CD14-positive monocyte (primary cell): ENCODE data around the gene ACTRT2. TPM values are rescaled to one million over a fixed set of nuclear protein-coding genes. Genes with fewer than 3 reads are reported as not detected.

Experiments used
- DNase-seq, 3 donors: peaks; one replicate each; pipeline ENCODE4 v3.0.0-alpha.2; 2011 to 2022
- H2AFZ ChIP-seq: 2 replicates; pipeline ENCODE4 v1.6.0; 2012; ENCODE audit warnings: mild to moderate bottlenecking, low read depth, low read length, inconsistent platforms; ENCODE audit not compliant: insufficient read depth, poor library complexity, severe bottlenecking
- H3K27ac ChIP-seq, 2 donors: 1 replicate in 1 of 2; 2 replicates in 1 of 2; pipeline ENCODE4 v1.5.1; 2012 to 2013; ENCODE audit warnings: low read length in 2 of 2, control low read depth in 1 of 2, inconsistent platforms in 1 of 2, low read depth in 1 of 2, mild to moderate bottlenecking in 1 of 2
- H3K27me3 ChIP-seq, 2 donors: one replicate each; pipeline versions ENCODE4 v1.6.0 to v1.6.1; 2011 to 2013; ENCODE audit warnings: low read length in 2 of 2; ENCODE audit not compliant: control insufficient read depth in 2 of 2, insufficient read depth in 2 of 2
- H3K36me3 ChIP-seq, 2 donors: replicated peaks in 1 of 2; 1 replicate in 1 of 2; 2 replicates in 1 of 2; pipeline versions ENCODE4 v1.5.1 to v1.6.1; 2012 to 2013; ENCODE audit warnings: low read length in 2 of 2, control low read depth in 1 of 2, inconsistent platforms in 1 of 2, mild to moderate bottlenecking in 1 of 2; ENCODE audit not compliant: insufficient read depth in 2 of 2, control insufficient read depth in 1 of 2
- H3K4me1 ChIP-seq, 2 donors: 1 replicate in 1 of 2; 2 replicates in 1 of 2; pipeline versions ENCODE4 v1.5.1 to v1.6.1; 2012 to 2013; ENCODE audit warnings: low read length in 2 of 2, control low read depth in 1 of 2, inconsistent platforms in 1 of 2, mild to moderate bottlenecking in 1 of 2, moderate library complexity in 1 of 2; ENCODE audit not compliant: insufficient read depth in 2 of 2, control insufficient read depth in 1 of 2
- H3K4me2 ChIP-seq: replicated peaks from 2 replicates; pipeline ENCODE3; 2012; ENCODE audit warnings: low read length, moderate library complexity, mild to moderate bottlenecking; ENCODE audit not compliant: poor library complexity, severe bottlenecking; ENCODE audit errors: extremely low read depth
- H3K4me3 ChIP-seq, 3 experiments: fragments of 200-600 bp in 1 of 3; sonication (generic) in 1 of 3; replicated peaks in 1 of 3; 1 replicate in 2 of 3; 2 replicates in 1 of 3; pipeline ENCODE4 v1.5.1; 2011 to 2013; ENCODE audit warnings: low read length in 3 of 3, mild to moderate bottlenecking in 3 of 3, control low read depth in 2 of 3, low read depth in 2 of 3, inconsistent platforms in 1 of 3, moderate library complexity in 1 of 3
- H3K79me2 ChIP-seq: 2 replicates; pipeline ENCODE4 v1.6.0; 2012; ENCODE audit warnings: mild to moderate bottlenecking, control low read depth, inconsistent platforms, low read length, moderate library complexity; ENCODE audit not compliant: insufficient read depth
- H3K9ac ChIP-seq: 2 replicates; pipeline ENCODE4 v1.6.0; 2017; ENCODE audit warnings: low read length, mild to moderate bottlenecking; ENCODE audit not compliant: insufficient read depth, poor library complexity, severe bottlenecking
- H3K9me3 ChIP-seq, 2 donors: replicated peaks in 1 of 2; 1 replicate in 1 of 2; 2 replicates in 1 of 2; pipeline versions ENCODE4 v1.5.1 to v1.6.1; 2012 to 2013; ENCODE audit warnings: low read length in 2 of 2, control low read depth in 1 of 2; ENCODE audit not compliant: control insufficient read depth in 1 of 2, insufficient read depth in 1 of 2
- H4K20me1 ChIP-seq: 2 replicates; pipeline ENCODE4 v1.6.0; 2012; ENCODE audit warnings: mild to moderate bottlenecking, low read length, control low read depth, moderate library complexity; ENCODE audit not compliant: insufficient read depth
- H3K27ac Mint-ChIP-seq, 7 donors: one replicate each; pipeline ENCODE4 v1.8.0; 2020; ENCODE audit warnings: mild to moderate bottlenecking in 7 of 7, mixed read lengths in 7 of 7, moderate library complexity in 6 of 7, inconsistent platforms in 2 of 7
- H3K27me3 Mint-ChIP-seq, 3 donors: one replicate each; pipeline ENCODE4 v1.8.0; 2021 to 2022; ENCODE audit warnings: low read depth in 3 of 3, mild to moderate bottlenecking in 3 of 3, mixed read lengths in 3 of 3, moderate library complexity in 3 of 3, inconsistent platforms in 1 of 3
- H3K36me3 Mint-ChIP-seq, 2 donors: one replicate each; pipeline ENCODE4 v1.8.0; 2020; ENCODE audit warnings: mixed read lengths in 2 of 2, inconsistent platforms in 1 of 2, mild to moderate bottlenecking in 1 of 2
- H3K4me1 Mint-ChIP-seq: one replicate; pipeline ENCODE4 v1.8.0; 2020; ENCODE audit warnings: mild to moderate bottlenecking, mixed read lengths
- H3K4me3 Mint-ChIP-seq, 2 donors: one replicate each; pipeline ENCODE4 v1.8.0; 2020; ENCODE audit warnings: mild to moderate bottlenecking in 2 of 2, mixed read lengths in 2 of 2, moderate library complexity in 1 of 2
- H3K9me3 Mint-ChIP-seq, 7 donors: one replicate each; pipeline ENCODE4 v1.8.0; 2020 to 2022; ENCODE audit warnings: mixed read lengths in 7 of 7, mild to moderate bottlenecking in 6 of 7, moderate library complexity in 6 of 7, inconsistent platforms in 2 of 7
- WGBS: methylation state at CpG from one replicate; pipeline ENCODE4 v1.1.5; 2013; ENCODE audit warnings: missing lambda C conversion rate; ENCODE audit not compliant: insufficient coverage; 5-methylcytosine and 5-hydroxymethylcytosine counted together
- intact Hi-C, 2 donors: fragments of 100-400 bp; cut with micrococcal nuclease; formaldehyde crosslinking; loops; one replicate each; pipeline versions ENCODE4 v1.15.0 to v1.15.1; 2023
- polyA plus RNA-seq, 3 donors: library from polyadenylated mRNA; depleted of rRNA in 1 of 3; unstranded in 2 of 3; stranded (reverse) in 1 of 3; fragments of 300-500 nt in 2 of 3; fragments of >200 nt in 1 of 3; fragmentation: Illumina TruSeq in 2 of 3; gene quantifications; 1 replicate in 2 of 3; 2 replicates in 1 of 3; pipeline ENCODE4 v1.2.3, GENCODE V29; 2012 to 2021
- TF ChIP-seq, protein P1 (sequence below): fragments of 200-600 bp; IDR thresholded peaks from one replicate; pipeline ENCODE4 v1.8.0; 2022; ENCODE audit warnings: antibody characterized with exemption, mild to moderate bottlenecking

Gene ACTRT2
- polyA plus RNA-seq, 3 donors = not detected

DNA sequence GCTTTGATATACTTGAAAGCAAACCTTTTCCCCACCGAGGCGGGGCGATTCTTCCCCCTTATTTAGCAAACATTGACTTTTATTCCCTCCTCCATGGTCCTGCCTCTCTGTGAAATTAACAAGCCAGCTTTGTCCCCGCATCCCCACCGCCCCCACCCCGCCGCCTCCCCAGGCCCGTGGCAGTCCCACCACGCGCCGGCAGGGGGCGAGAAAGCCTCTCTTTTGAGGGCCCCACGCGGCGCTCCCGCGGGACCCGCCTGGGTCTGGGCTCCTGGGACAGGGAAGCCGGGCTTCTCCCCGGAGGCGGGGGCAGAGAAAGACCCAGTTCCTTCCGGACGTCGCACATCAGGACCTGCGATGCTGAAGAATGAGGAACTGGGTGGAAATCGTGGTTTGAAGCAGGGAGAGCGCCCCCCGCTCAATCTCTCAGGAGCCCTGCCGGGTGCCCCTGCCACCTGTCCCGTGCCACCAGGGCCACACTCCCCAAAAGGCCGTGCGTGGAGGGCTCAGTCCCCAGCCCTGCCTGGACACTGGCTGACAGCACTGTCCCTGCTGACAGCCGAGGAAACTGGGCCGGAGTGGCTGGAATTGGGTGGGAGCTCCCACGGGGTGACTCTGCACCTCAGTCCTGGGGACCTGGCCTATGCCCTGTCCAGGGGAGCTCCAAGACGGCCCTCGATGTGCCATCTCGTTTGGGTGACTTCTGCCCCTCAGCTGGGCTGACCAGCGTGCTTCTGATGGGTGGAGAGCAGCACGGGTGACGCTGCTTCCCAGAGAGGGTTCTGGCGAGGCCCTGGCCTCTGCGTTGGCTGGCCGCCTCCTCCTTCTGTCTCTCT, 8.6 kb upstream of the ACTRT2 start:
- no peaks in the 10 kb centered on the region for H3K79me2 ChIP-seq
- DNase-seq = peak in 1 of 3 donors; percentile 4
- no peaks in the 10 kb centered on the region for H4K20me1 ChIP-seq
- H3K4me2 ChIP-seq = no peak overlapping the region
- H3K4me1 ChIP-seq = no peaks in the 10 kb centered on the region
- H3K4me1 Mint-ChIP-seq = no peaks in the 10 kb centered on the region
- no peak overlapping the region for H3K9ac ChIP-seq
- H3K36me3 ChIP-seq = no peaks in the 10 kb centered on the region
- WGBS = 30% methylated on average over 37 of the region's 44 CpGs
- H3K4me3 ChIP-seq = no peak overlapping the region
- no peak overlapping the region for H2AFZ ChIP-seq
- peaks cover 10 to 28% (median 17%) of the 10 kb centered on the region in 7 donors for H3K9me3 Mint-ChIP-seq
- H3K36me3 Mint-ChIP-seq = no peaks in the 10 kb centered on the region
- no peak overlapping the region for H3K27ac ChIP-seq
- no peak overlapping the region for H3K4me3 Mint-ChIP-seq
- peaks cover 16 to 17% of the 10 kb centered on the region in 2 donors for H3K9me3 ChIP-seq
- intact Hi-C loops = loop anchor here (2.0 to 5.0 kb wide), 2 partner anchors 310 to 412 kb away; no protein-coding TSS in a partner anchor
- H3K27ac Mint-ChIP-seq = no peak overlapping the region
- H3K27me3 ChIP-seq = no peaks in the 10 kb centered on the region
- H3K27me3 Mint-ChIP-seq = peaks cover 3 to 17% (median 7%) of the 10 kb centered on the region in 3 donors
- TF ChIP-seq, protein P1, sequence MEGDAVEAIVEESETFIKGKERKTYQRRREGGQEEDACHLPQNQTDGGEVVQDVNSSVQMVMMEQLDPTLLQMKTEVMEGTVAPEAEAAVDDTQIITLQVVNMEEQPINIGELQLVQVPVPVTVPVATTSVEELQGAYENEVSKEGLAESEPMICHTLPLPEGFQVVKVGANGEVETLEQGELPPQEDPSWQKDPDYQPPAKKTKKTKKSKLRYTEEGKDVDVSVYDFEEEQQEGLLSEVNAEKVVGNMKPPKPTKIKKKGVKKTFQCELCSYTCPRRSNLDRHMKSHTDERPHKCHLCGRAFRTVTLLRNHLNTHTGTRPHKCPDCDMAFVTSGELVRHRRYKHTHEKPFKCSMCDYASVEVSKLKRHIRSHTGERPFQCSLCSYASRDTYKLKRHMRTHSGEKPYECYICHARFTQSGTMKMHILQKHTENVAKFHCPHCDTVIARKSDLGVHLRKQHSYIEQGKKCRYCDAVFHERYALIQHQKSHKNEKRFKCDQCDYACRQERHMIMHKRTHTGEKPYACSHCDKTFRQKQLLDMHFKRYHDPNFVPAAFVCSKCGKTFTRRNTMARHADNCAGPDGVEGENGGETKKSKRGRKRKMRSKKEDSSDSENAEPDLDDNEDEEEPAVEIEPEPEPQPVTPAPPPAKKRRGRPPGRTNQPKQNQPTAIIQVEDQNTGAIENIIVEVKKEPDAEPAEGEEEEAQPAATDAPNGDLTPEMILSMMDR = peak; percentile 90

- peak overlapping the region in 1 of 7 donors; percentile 63 for H3K27ac Mint-ChIP-seq
- Histone ChIP-seq H3K4me1 (no peaks in the 10 kb centered on the region), H3K36me3 (no peaks in the 10 kb centered on the region), H2AFZ (no peak overlapping the region), H4K20me1 (no peaks in the 10 kb centered on the region), H3K9ac (no peak overlapping the region), H3K27ac (no peak overlapping the region), H3K9me3 (peaks cover 8 to 11% of the 10 kb centered on the region in 2 donors), H3K27me3 (no peaks in the 10 kb centered on the region), H3K4me2 (no peak overlapping the region), H3K4me3 (no peak overlapping the region), H3K79me2 (no peaks in the 10 kb centered on the region)
- H3K4me3 Mint-ChIP-seq = no peak overlapping the region
- H3K4me1 Mint-ChIP-seq = no peaks in the 10 kb centered on the region
- peaks cover 3 to 17% (median 7%) of the 10 kb centered on the region in 3 donors for H3K27me3 Mint-ChIP-seq
- 85% methylated on average over 12 of the region's 15 CpGs for WGBS
- H3K9me3 Mint-ChIP-seq = peaks cover 5 to 21% (median 9%) of the 10 kb centered on the region in 7 donors
- DNase-seq = no peak
- no peaks in the 10 kb centered on the region for H3K36me3 Mint-ChIP-seq
- TF ChIP-seq, protein P1 = no peak
- intact Hi-C loops = loop anchor here (2.0 to 5.0 kb wide), 2 partner anchors 309 to 411 kb away; no protein-coding TSS in a partner anchor
Observed at GRCh38 chr1:3013371-3014049, 7.8 kb upstream of the ACTRT2 start.
